HG03103 (cell line): ENCODE results near the gene MAL.

Experiments
- ATAC-seq: cut with Tn5 transposase; IDR thresholded peaks from one replicate; pipeline ENCODE4 v1.9.1; 2021; ENCODE audit warnings: low read depth; ENCODE audit not compliant: unreplicated experiment

The MAL gene

DNA sequence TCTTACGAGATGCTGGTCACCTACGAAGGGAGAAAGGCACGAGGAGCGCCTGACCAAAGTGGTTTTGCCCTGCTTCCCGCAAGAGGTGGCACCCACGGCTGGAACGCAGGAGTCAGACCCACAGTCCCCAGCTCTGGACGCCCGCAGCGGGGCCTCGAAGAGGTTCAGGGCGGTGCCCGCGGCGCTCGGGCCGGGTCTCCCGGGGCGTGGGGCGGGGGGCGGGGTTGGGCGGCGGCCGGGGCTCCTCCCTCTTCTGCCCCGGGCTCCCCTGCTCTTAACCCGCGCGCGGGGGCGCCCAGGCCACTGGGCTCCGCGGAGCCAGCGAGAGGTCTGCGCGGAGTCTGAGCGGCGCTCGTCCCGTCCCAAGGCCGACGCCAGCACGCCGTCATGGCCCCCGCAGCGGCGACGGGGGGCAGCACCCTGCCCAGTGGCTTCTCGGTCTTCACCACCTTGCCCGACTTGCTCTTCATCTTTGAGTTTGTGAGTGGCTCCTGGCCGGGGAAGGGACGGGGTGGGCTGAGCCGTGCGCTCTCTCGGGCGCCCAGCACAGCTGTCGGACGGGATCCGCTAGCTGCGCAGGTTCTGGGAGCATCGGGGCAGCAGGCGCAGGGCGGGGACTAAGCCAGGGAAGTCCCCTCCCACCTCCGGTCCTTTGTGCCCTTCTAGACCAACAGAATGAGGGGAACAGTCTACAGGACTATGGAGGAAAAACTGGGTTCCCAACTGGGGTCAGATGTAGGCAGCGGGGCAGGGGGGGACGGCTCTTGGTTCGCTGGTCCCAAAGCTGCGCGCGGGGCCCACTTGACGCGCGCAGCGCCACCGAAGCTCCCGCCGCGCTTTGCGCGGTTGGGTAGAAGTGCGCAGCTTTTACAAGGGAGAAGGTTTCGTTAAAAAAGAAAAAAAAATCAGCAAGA lies at the start of gene MAL:
Gene MAL (plus strand): TSS at position 303 of the 914 bp plus-strand sequence. CDS start 85 bp downstream, at position 388.
- ATAC-seq = no peak

DNA sequence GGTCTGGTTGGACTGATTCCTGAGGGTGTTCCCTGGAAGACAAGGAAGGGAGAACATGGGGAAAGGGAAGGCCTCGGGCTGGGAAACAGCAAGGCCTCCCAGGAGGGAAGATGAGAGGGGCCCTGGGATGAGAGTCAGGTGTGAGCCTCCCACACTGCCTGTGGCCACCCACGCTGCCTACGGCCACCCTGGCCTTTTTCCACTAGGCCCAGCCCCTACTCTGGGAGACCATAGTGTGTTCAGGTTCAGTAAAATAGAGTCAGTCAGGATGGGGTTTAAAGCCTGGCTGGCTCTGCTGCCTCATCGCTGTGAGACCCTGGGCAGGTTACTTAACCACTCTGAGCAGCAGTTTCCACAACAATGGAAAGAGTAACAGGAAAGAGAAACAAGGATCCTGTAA lies 47.7 kb upstream of the MAL start:
- no peak for ATAC-seq

DNA sequence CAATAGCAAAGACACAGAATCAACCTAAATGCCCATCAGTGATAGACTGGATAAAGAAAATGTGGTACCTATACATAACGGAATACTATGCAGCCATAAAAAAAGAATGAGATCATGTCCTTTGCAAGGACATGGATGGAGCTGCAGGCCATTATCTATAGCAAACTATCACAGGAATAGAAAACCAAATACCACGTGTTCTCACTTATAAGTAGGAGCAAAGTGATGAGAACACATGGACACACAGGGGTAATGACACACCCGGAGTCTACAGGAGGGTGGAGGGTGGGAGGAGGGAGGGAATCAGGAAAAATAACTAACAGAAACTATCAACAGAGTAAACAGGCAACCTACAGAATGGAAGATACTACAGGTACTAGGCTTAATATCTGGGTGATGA lies 46.6 kb upstream of the MAL start:
- ATAC-seq = no peak

DNA sequence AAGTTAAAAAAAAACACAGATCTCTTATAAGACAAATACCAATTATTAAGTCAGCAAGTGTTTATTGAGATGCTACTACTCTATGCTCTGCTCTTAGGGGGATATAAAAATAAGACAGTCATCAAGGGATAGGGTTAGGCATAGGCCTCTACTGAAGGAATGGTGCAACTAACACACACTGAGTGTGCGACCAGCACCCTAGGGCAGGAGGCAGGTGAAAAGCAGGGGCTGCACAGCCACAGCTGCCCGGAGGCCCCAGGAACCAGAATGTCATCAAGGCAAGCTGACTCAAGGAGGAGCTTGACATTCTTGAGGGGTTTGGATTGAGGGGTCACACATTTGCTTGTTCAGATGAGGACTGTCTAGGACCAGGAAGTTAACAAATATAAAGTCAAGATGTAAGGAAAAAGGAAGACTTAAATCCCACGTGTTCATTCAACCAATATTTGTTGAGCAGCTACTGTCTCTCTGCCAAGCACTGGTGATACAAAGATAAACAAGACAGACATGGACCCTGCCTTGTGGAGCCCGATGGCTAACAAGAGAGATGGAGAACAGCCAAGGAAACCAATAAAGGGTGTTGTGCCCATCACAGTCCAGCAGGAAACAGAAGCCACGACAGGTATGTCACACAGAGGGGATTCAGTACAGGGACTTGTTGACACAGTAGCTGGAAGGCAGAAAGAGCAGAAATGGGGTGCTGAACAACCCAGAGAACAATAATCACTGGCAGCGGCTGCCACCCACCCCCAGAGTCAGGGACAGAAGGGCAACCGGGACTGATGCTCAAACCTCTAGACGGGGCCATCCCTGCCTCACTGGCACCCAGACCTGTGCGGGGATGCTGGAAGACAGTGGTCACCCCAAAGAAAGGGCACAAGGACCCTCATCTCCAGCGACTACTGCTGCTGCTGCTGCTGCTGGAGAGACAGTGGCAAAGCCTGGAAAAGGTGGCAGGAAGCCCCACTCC lies 45.8 kb upstream of the MAL start:
- no peak for ATAC-seq

DNA sequence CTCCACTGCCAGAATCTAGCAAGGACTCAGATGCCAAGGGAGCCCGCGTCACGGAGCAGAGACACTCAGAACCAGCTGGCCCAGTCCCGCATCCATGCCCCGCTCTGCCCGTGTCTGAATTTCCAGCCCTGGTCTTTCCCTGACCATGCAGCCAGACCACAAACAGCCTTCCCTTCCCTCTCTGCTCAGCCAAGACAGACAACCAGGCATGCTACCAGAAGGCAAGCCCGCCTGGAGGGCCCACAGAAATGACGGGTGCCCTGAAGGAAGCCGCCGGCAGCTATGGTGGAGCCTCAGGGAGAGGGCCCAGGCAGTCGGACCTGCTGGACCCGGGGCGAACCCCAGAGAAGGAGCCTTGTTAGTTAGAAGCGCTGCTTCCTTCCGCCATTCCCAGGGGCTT lies 45.1 kb upstream of the MAL start:
- no peak for ATAC-seq

DNA sequence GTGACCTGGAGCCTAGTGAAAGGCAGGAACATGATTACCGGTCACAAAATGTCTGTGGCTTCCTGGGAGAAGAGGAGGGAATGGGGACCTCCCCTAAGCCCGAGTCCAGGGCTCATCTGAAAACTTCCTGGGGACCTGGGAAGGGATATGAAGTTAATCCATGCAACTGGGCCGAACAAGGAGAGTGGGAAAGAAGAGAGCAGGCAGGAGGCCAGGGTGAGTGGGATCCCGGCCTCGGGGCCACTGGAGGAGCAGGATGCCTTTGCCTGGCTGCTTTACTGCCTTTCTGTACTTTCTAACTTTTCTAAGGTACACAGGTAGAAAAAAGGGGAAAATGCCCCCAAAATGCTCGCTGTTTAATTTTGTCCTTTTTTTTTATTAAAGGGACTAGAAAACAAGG lies 43.4 kb upstream of the MAL start:
- ATAC-seq = no peak

DNA sequence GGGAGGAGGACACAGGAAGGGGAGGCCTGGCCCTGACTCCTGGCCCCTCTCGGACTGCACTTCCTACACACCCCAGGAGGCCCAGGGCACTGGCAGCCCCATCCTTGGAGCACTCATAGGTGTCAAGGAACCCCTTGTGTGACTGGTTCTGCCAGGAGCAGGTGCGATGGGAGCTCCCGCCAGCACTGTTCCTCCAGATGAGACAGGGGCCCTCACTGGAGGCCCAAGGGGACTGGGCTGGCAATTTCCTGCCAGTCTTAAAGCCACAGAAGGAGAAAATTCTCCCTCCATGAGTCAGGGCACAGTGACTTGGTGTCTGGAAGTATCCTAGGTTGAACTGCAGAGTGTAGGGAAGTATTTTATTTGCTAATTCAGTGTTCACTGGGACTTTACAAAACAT lies 42.8 kb upstream of the MAL start:
- no peak for ATAC-seq

DNA sequence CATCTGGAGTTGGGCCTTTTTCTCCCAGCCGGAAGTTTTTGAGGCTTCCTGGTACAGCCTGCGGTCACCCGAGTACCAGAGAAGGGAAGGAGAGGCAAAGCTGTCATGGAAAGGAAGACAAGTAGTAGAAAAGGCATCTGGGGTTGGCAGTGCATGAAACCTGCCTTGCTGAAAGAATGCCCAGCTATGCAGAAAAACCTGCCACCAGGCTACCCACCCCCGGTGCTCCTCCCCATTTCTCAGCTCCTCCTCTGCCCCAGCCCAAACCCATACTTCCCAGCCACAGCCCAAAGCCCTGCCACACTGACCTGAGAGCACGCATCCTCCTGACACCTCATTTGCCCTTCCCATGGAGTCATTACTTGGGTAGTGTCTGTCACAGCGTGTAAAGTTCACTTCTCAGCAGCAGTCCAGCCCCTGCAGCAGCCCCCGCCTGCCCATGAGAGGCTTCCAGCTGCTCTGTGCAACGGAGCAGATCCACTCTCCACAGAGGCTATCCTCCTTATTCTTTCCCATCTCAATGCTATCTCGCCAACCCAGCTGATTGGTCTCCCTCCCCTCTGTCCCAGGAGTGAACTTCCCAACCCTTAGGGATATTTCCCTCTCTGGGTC lies 40.4 kb upstream of the MAL start:
- no peak for ATAC-seq

DNA sequence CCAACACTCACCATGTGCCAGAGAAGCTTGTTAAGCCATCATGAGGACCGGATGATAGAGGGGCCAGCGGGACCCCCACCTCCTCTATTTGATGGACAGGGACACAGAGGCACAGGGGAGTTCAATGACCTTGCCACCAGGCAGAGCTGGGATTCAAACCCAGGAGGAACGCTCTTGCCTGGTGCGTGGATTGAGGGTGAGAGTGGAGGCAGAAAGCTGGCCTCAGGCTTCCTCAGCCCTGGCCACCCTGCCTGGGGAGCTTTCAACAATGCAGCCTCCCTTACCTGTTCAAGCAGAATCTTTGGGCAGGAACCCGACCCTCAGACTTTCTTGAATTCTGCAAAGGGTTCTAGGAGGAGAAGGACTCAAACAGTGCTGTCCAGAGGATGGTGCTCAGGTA lies 39.9 kb upstream of the MAL start:
- no peak for ATAC-seq

DNA sequence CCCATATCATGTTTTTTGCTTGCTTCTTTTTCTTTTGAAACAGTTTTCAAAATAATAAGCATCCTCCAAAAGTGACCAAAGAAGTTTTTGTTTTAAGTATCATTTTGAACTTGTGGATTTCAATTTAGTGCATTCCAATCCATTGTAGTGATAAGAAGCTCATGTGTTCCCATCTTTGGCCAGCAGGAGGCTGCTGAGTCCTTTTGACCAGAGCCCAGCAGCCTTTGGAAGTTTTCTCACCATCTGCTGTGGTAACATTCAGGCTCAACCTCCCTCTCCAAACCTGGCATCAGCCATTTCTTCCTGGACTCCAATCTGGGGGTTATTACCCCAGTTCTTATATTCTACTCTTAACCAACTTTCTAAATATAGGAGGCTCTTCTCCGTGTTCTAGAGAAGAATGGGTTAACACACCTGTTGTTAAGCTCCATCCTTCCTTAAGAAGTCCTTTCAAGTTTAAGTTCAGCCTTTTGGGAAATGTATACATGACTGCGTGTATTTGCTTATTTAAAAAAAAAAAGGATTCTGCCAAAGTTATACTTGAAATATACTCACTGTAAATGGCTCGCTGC lies 39.0 kb upstream of the MAL start:
- ATAC-seq = peak; percentile 71

DNA sequence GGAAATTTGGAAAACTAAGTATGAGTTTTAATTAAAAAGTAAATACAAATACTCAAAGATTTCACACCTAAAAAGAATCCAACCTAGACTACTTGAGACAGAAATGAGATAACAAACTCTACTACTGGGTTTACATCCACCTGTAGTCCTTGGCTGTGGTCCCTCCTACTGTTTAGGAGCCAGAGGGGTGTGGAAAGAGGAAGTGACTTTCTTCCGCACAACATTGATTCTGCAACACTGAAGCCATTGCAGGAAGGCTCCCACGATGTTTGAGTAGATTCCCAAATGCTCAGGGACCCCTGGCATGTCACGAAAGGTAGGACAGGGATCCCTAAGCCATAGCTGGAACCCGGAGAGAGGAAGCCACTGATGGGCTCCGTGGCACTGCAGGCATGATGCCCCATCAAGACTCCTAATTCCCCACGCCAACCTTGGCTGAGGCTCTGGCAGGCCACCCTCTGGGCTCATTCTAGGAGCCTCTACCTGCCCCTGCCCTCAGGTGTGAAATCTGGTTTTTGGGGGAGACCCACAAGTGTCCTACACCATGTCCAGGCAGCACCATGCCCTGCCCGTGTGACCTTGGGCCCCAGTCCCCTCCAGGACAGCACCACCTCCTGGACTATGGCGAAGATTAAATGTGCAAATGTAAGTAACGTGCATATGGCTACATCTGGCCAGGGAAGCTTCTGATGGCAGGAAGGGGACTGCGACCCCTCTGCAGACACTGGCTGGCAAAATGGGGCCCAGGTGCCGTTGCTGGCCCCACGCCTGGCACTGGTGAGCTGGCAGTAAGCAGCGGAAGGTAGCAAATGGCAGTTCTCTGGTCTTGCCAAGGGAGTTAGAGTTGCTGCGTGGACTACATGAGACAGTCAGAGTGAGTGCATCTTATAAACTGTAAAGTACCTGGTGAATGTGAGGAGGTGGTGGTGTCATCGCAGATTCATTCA lies 38.2 kb upstream of the MAL start:
- ATAC-seq = no peak

DNA sequence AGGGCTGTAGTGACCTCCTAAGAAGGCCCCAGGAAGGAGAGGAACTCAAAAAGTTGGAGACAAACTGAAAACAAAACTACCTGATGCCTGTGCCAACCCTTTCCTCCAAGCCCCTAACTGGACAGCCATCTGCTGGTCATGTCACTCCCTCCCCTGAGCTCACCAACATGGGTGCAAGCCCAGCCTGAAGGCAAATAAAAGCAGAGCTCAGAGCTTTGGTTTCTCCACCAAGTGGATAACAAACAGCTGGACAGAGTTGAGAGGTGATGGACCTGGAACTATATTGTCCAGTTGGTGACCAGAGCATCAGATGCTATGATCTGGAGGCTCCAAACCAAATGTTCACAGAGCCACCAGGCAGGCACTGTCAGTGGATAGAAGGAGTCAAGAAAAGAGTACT lies 34.6 kb upstream of the MAL start:
- no peak for ATAC-seq

DNA sequence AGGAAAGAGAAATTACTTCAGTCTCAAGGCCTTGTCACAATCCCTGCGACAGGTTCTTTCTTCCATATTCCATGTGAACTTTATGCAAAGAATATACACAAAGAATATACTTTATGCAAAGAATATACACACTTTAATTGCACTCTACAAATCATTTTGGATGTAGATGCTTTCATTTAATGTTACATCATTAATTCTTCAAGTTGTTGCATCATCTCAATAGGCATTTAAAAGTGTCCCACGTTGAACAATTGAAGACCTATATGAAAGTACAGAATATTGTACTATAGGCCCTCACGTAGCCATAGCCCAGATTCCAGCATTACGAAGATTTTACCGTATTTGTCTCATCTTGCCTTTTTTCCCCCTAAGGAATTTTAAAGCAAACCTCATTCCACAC lies 33.1 kb upstream of the MAL start:
- no peak for ATAC-seq

DNA sequence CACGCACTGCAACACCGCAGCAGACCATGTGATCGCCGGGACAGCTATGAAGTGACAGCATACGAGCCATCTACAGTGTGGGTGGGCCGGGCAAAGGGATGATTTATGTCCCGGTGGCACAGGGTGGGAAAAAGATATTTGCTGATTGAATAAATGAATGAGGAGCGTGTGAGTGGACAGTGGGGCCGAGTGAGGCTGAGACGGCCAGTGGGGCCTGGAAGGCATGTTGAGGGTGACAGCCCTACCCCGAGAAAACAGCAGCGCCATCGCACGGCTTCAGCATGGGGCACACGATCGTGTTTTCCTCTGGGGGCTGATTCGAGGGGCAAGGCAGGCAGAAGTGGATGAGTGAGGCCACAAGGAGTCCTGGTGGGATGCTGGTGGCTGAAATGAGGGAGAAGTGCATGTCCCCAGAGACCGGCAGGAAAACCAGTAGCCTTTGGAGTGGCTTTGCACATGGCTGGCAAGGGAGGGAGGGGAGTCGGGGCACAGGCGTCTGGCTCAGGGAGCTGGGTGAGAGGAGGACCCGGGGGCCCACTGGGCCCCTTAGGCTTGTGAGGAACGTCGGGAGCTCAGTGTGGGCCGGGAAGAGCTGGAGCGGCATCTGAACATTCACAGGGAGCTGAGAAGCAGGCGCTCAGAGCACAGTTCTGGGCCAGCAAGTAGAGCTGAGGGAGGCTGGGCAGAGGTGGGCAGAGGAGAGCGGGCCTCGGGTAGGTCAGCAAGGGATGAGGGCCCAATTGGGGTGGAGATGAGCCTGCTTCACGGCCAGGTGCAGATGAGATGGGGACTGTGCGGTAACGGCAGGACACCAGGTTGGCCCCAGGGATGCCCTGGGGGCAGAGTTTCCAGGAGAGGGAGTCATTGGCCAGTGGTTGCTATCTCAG lies 32.1 kb upstream of the MAL start:
- no peak for ATAC-seq

DNA sequence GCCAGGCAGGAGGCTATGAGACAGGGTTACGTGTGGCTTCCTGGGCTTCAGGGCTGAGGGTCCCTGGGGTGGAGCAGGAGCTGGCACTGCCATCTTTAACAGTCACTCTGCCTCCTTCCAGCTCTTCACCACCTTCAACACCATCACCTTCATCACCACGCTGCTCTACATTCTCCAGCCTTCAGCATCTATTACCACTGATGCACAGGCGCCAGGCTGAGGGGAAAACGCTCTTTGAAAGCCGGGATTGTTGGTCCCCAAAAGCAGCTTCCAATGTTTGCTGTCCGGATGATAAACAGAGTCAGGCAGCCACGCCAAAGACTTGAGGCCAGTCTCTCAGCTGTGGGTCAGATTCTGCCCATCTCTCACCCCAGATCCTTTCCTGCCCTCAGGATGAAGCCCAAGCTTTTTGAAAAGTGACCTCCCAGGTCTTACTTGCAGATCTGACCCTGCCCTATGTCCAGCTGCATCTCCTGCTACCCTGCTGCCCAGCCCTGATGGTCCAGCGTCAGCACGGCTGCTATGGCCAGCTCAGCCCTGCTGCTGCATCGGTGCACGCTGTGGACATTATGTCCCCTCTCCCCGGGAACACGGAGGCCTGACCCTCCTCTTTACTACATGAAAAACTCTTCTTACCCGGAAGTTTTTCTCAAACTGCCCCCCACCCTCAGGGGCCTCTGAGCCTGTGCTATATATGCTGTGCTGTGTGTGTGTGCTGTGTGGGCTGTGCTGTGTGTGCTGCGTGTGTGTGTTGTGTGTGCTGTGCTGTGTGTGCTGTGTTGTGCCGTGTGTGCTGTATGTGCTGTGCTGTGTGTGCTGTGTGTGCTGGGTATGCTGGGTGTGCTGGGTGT lies 31.2 kb upstream of the MAL start:
- no peak for ATAC-seq

DNA sequence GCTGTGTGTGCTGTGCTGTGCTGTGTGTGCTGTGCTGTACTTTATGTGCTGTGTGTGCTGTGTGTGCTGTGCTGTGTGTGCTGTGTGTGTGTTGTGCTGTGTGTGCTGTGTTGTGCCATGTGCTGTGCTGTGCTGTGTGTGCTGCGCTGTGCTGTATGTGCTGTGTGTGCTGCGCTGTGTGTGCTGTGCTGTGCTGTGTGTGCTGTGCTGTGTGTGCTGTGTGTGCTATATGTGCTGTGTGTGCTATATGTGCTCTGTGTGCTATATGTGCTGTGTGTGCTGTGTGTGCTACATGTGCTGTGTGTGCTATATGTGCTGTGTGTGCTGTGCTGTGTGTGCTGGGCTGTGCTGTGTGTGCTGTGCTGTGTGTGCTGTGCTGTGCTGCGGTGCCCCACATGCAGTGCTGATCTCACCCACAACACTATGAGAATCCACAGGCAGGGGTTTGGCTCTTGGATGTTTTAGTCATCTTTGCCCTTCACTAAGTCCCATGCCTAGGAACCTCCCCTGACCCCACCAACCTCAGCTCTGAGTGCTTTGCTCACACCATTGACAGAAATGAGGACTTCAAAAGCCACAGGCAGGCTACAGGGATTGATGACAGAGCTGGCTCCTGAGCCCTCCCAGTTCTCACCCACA lies 30.5 kb upstream of the MAL start:
- no peak for ATAC-seq
